ENCODE measurements around the gene ENHO.

DNA sequence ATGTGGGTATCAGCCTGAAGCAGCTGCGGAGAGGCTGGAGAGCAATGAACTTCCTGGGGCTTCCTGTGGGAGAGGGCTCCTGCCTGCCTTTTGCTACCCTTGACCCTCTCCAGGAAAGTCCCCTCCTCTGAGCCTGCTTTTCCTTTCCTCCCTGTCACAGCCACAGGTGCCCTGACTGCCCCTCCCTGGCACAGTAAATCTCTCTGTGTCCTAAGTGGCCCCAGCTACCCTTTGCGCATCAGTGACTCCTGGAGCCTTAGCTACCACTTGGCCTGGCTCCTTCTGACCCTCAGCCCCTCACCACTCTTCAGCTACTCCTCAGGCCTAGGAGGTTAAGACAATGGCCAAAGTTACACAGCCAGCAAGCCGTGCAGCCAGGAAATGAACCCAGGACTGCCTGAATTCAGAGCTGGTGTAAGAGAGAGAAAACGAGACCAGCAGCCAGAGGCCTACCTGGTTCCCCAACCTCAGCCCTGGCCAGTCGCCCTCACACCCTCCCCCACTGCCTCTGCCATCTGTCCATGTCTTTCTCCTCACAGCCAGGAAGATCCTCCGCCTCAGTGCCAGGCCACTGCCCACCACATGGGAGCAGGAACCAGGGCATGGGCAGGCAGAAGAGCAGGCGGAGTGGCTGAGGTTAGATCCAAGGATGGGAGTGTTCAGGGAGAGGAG is 48.2 kb upstream of the ENHO start:
- TF ChIP-seq, protein P1, sequence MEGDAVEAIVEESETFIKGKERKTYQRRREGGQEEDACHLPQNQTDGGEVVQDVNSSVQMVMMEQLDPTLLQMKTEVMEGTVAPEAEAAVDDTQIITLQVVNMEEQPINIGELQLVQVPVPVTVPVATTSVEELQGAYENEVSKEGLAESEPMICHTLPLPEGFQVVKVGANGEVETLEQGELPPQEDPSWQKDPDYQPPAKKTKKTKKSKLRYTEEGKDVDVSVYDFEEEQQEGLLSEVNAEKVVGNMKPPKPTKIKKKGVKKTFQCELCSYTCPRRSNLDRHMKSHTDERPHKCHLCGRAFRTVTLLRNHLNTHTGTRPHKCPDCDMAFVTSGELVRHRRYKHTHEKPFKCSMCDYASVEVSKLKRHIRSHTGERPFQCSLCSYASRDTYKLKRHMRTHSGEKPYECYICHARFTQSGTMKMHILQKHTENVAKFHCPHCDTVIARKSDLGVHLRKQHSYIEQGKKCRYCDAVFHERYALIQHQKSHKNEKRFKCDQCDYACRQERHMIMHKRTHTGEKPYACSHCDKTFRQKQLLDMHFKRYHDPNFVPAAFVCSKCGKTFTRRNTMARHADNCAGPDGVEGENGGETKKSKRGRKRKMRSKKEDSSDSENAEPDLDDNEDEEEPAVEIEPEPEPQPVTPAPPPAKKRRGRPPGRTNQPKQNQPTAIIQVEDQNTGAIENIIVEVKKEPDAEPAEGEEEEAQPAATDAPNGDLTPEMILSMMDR (IDR thresholded peaks at IDR 0.05): no peak
- no peak for TF ChIP-seq POLR2A (IDR thresholded peaks at IDR 0.05)

All from vagina (tissue), 2 donors.